GM12878 (cell line): ENCODE measurements around the gene CBFB. TPM values are rescaled to one million over a fixed set of nuclear protein-coding genes. Genes with fewer than 3 reads are reported as not detected.

Experiments used
- ATAC-seq: fragments of 200-7000 bp; cut with Tn5 transposase; 3 replicates; pipeline ENCODE4 v1.9.1; 2020; ENCODE audit warnings: mild to moderate bottlenecking, moderate library complexity
- BruUV-seq: library from RNA; stranded (reverse); fragments of 400-500 nt; replicated peaks from 2 replicates; lab custom pipeline; 2021; lab: Mats Ljungman, UMichigan
- CTCF ChIA-PET: fragments of 300-600 bp; sonication (Branson Sonifier 250); formaldehyde crosslinking; extraction: SDS; loops from one replicate; lab custom pipeline; 2021; ENCODE audit warnings: inconsistent platforms; lab: Yijun Ruan, JAX
- POLR2A ChIA-PET: fragments of 350-600 bp; formaldehyde crosslinking; extraction: SDS; loops from one replicate; lab custom pipeline; 2021; ENCODE audit warnings: inconsistent platforms; lab: Charles Lee
- RAD21 ChIA-PET: fragments of 300-600 bp; sonication (Branson Sonifier 250); formaldehyde crosslinking; loops from one replicate; lab custom pipeline; 2023; ENCODE audit warnings: antibody characterized with exemption; ENCODE audit not compliant: unreplicated experiment; lab: Charles Lee
- SMC1A ChIA-PET: fragments of 300-600 bp; sonication (Branson Sonifier 250); formaldehyde crosslinking; loops from one replicate; lab custom pipeline; 2023; ENCODE audit not compliant: unreplicated experiment, uncharacterized antibody; lab: Charles Lee
- DNase-seq: peaks from one replicate; pipeline ENCODE4 v3.0.0-alpha.2; 2011; ENCODE audit warnings: low read depth, low spot score
- FAIRE-seq: peaks from 3 replicates; lab custom pipeline; 2011; peaks lifted over from hg19 to GRCh38; lab: Jason Lieb, UNC
- H2AFZ ChIP-seq: 2 replicates; pipeline ENCODE4 v1.6.0; 2011; ENCODE audit warnings: low read depth, low read length, control low read depth; ENCODE audit not compliant: control insufficient read depth
- H3K27ac ChIP-seq: 2 replicates; pipeline ENCODE4 v1.5.1; 2011; ENCODE audit warnings: control low read depth; ENCODE audit not compliant: control insufficient read depth, insufficient read depth
- H3K27me3 ChIP-seq, 2 experiments: replicated peaks in 1 of 2; 2 replicates each; pipeline versions ENCODE4 v1.6.0 to v1.6.1; 2011; ENCODE audit warnings: low read length in 1 of 2; ENCODE audit not compliant: control insufficient read depth in 2 of 2, insufficient read depth in 2 of 2
- H3K36me3 ChIP-seq, 2 experiments: 2 replicates each; pipeline ENCODE4 v1.5.1; 2011; ENCODE audit warnings: low read length in 1 of 2; ENCODE audit not compliant: control insufficient read depth in 2 of 2, insufficient read depth in 2 of 2
- H3K4me1 ChIP-seq: 2 replicates; pipeline ENCODE4 v1.6.1; 2011; ENCODE audit warnings: mild to moderate bottlenecking, low read length, moderate library complexity, mixed read lengths; ENCODE audit not compliant: control insufficient read depth, insufficient read depth
- H3K4me2 ChIP-seq: 2 replicates; pipeline ENCODE4 v1.6.0; 2011; ENCODE audit warnings: control low read depth; ENCODE audit not compliant: control insufficient read depth, insufficient read depth
- H3K4me3 ChIP-seq: fragments of 200-600 bp; sonication (generic); 2 replicates; pipeline ENCODE4 v1.5.1; 2016
- H3K79me2 ChIP-seq: 2 replicates; pipeline ENCODE4 v1.6.0; 2011; ENCODE audit warnings: low read length; ENCODE audit not compliant: control insufficient read depth, insufficient read depth
- H3K9ac ChIP-seq: 2 replicates; pipeline ENCODE4 v1.8.0; 2011; ENCODE audit warnings: low read length, control low read depth, mixed read lengths; ENCODE audit not compliant: control insufficient read depth, insufficient read depth
- H3K9me3 ChIP-seq: replicated peaks from 3 replicates; pipeline ENCODE4 v1.5.1; 2011; ENCODE audit warnings: mild to moderate bottlenecking, low read length; ENCODE audit not compliant: control insufficient read depth, insufficient read depth
- H4K20me1 ChIP-seq: 2 replicates; pipeline ENCODE4 v1.6.0; 2011; ENCODE audit not compliant: control insufficient read depth, insufficient read depth
- ATF2 ChIP-seq: IDR thresholded peaks from 2 replicates; pipeline ENCODE4 v1.6.1; 2012; ENCODE audit warnings: low read length, inconsistent platforms
- BACH1 ChIP-seq: fragments of 450-650 bp; IDR thresholded peaks from 2 replicates; pipeline ENCODE4 v1.6.1; 2017; ENCODE audit warnings: mild to moderate bottlenecking, borderline replicate concordance
- CHD2 ChIP-seq: IDR thresholded peaks from 2 replicates; pipeline ENCODE4 v1.6.1; 2011; ENCODE audit warnings: low read depth, low read length, improper control_type of control experiment, borderline replicate concordance
- EGR1 ChIP-seq, 2 experiments: IDR thresholded peaks; 1 replicate in 1 of 2; 2 replicates in 1 of 2; pipeline ENCODE4 v1.6.1; 2011 to 2012; ENCODE audit warnings: low read depth in 2 of 2, low read length in 2 of 2, borderline replicate concordance in 1 of 2, mild to moderate bottlenecking in 1 of 2, moderate library complexity in 1 of 2
- FOS ChIP-seq: IDR thresholded peaks from 3 replicates; pipeline ENCODE4 v1.6.1; 2011; ENCODE audit warnings: borderline replicate concordance; ENCODE audit not compliant: insufficient read length; ENCODE audit errors: extremely low read depth
- FOXK2 ChIP-seq: fragments of 450-650 bp; IDR thresholded peaks from 2 replicates; pipeline ENCODE4 v1.6.1; 2017; ENCODE audit warnings: mild to moderate bottlenecking, moderate library complexity
- GABPA ChIP-seq: IDR thresholded peaks from 2 replicates; pipeline ENCODE4 v1.6.1; 2014; ENCODE audit warnings: antibody characterized with exemption, low read depth, mild to moderate bottlenecking, inconsistent platforms
- NFYA ChIP-seq: IDR thresholded peaks from 2 replicates; pipeline ENCODE4 v1.6.1; 2011; ENCODE audit warnings: low read depth, mild to moderate bottlenecking, low read length, improper control_type of control experiment, borderline replicate concordance
- RAD21 ChIP-seq: IDR thresholded peaks from 2 replicates; pipeline ENCODE4 v1.6.1; 2011; ENCODE audit warnings: mild to moderate bottlenecking, low read depth, low read length, moderate library complexity; ENCODE audit not compliant: insufficient read depth
- SMC3 ChIP-seq: IDR thresholded peaks from 2 replicates; pipeline ENCODE4 v1.6.1; 2011; ENCODE audit warnings: low read length, improper control_type of control experiment, borderline replicate concordance
- TAF1 ChIP-seq: IDR thresholded peaks from 2 replicates; pipeline ENCODE4 v1.6.1; 2011; ENCODE audit warnings: mild to moderate bottlenecking, low read depth, low read length, borderline replicate concordance
- TBL1XR1 ChIP-seq: IDR thresholded peaks from 2 replicates; pipeline ENCODE4 v1.6.1; 2012; ENCODE audit warnings: low read depth, low read length, improper control_type of control experiment
- YY1 ChIP-seq: IDR thresholded peaks from 2 replicates; pipeline ENCODE4 v1.6.1; 2011; ENCODE audit warnings: low read depth, mild to moderate bottlenecking, low read length
- ZNF24 ChIP-seq: fragments of 450-650 bp; IDR thresholded peaks from 2 replicates; pipeline ENCODE4 v1.6.1; 2017; ENCODE audit warnings: antibody characterized with exemption, mild to moderate bottlenecking
- WGBS: methylation state at CpG from one replicate; pipeline ENCODE4 v1.1.6; 2016; ENCODE audit warnings: low lambda C conversion rate; ENCODE audit not compliant: insufficient replicate concordance, insufficient coverage; ENCODE audit errors: missing lambda C conversion rate; 5-methylcytosine and 5-hydroxymethylcytosine counted together
- in situ Hi-C: fragments of 300-500 bp; cut with MboI; formaldehyde crosslinking; loops from 9 replicates; pipeline ENCODE4 v1.14.3; 2018; ENCODE audit warnings: mixed read lengths
- intact Hi-C: fragments of 100-400 bp; cut with micrococcal nuclease; formaldehyde crosslinking; loops from one replicate; pipeline ENCODE4 v1.14.2; 2022; ENCODE audit not compliant: unreplicated experiment
- polyA plus RNA-seq, 11 experiments: library from polyadenylated mRNA; depleted of rRNA in 4 of 11; unstranded in 6 of 11; stranded (reverse) in 5 of 11; fragments of >200 nt; fragmentation: Nextera tagmentation in 4 of 11; fragmentation: Illumina TruSeq in 1 of 11; extraction: Ambion mirVana in 4 of 11; extraction: Trizol in 1 of 11; gene quantifications; 1 replicate in 1 of 11; 2 replicates in 10 of 11; pipeline versions ENCODE4 v1.2.1 to v1.2.3, GENCODE V29; 2011 to 2016; ENCODE audit warnings: inconsistent platforms in 2 of 11, missing spikeins in 2 of 11, low read depth in 1 of 11
- total RNA-seq, 4 experiments: library from RNA; depleted of rRNA in 3 of 4; stranded (reverse); fragments of >200 nt in 3 of 4; fragmentation: Illumina TruSeq in 1 of 4; extraction: Trizol in 1 of 4; gene quantifications; 2 replicates each; pipeline versions ENCODE4 v1.2.1 to v1.2.3, GENCODE V29; 2013 to 2021
- TF ChIP-seq, protein P1 (sequence below): IDR thresholded peaks from 2 replicates; pipeline ENCODE4 v1.6.1; 2012; ENCODE audit warnings: improper control_type of control experiment, low read depth, low read length; ENCODE audit not compliant: insufficient replicate concordance

Gene CBFB
- total and polyA plus RNA-seq, 10 of the 15 experiments (the other 5 are each of a cell fraction or from before 2014, with no cell fraction given) = 25.3 to 83.8 (median 65.7) TPM

- TF ChIP-seq EGR1 (IDR thresholded peaks at IDR 0.05; ENCODE audit: borderline replicate concordance in 1 of 2, low read depth in 2 of 2, low read length in 2 of 2) = no peak
Measured at GRCh38 chr16:67017810-67018488, 11.0 kb upstream of the CBFB start (continued).

- H3K9ac ChIP-seq = no peak overlapping the region
- no peaks in the 10 kb centered on the region for H3K36me3 ChIP-seq
- ATAC-seq = no peak
- H3K27me3 ChIP-seq = no peaks in the 10 kb centered on the region; a peak in 2 of 4 replicates
- no peak overlapping the region for H2AFZ ChIP-seq
- intact Hi-C loops = loop anchor here (2.0 to 10.0 kb wide), 2 partner anchors 64 to 132 kb away; partner anchors contain the start of gene B3GNT9
- FAIRE-seq = no peak
- ChIA-PET CTCF (interaction anchor here (1.1 to 12.3 kb wide), 19 partner anchors 8 to 205 kb away, joined by 3 to 205 read pairs (median 16); partner anchors contain the start of genes B3GNT9, CBFB, FBXL8 and MATCAP1), RAD21 (interaction anchor here (0.8 to 4.8 kb wide), 12 partner anchors 9 to 151 kb away, joined by 3 to 85 read pairs (median 11); partner anchors contain the start of genes CBFB, FBXL8, NOL3 and TRADD), POLR2A (interaction anchor here (0.6 to 2.1 kb wide), 4 partner anchors 9 to 151 kb away, joined by 3 to 15 read pairs (median 6); partner anchors contain the start of genes CBFB and NOL3), SMC1A (interaction anchor here (0.9 to 4.4 kb wide), 11 partner anchors 9 to 228 kb away, joined by 3 to 57 read pairs (median 7); partner anchors contain the start of genes CBFB and FHOD1)
- in situ Hi-C loops = loop anchor here (5.0 kb wide), 2 partner anchors 83 to 133 kb away; partner anchors contain the start of gene B3GNT9
- DNase-seq = no peak
- H3K27ac ChIP-seq = no peak overlapping the region
- no peak overlapping the region for H3K4me3 ChIP-seq
- H4K20me1 ChIP-seq = no peaks in the 10 kb centered on the region
- no TSS peak for BruUV-seq
- H3K4me2 ChIP-seq = no peak overlapping the region
- H3K9me3 ChIP-seq = no peaks in the 10 kb centered on the region
- no peaks in the 10 kb centered on the region for H3K79me2 ChIP-seq
- peaks cover 5% of the 10 kb centered on the region; the same call in 1 of the 2 replicates for H3K4me1 ChIP-seq
- 70% methylated on average over 8 of the region's 8 CpGs for WGBS
- TF ChIP-seq YY1 = no peak
- TF ChIP-seq GABPA = no peak
- TF ChIP-seq TAF1 = no peak
- no peak for TF ChIP-seq FOXK2
- TF ChIP-seq ATF2 = no peak
- TF ChIP-seq ZNF24 = no peak
- no peak for TF ChIP-seq FOS
- TF ChIP-seq NFYA = no peak
- TF ChIP-seq CHD2 = no peak
- no peak for TF ChIP-seq EGR1 (IDR thresholded peaks at IDR 0.05; ENCODE audit: borderline replicate concordance in 1 of 2, low read depth in 2 of 2, low read length in 2 of 2)
- no peak for TF ChIP-seq SMC3
- TF ChIP-seq TBL1XR1 = no peak
- TF ChIP-seq, protein P1, sequence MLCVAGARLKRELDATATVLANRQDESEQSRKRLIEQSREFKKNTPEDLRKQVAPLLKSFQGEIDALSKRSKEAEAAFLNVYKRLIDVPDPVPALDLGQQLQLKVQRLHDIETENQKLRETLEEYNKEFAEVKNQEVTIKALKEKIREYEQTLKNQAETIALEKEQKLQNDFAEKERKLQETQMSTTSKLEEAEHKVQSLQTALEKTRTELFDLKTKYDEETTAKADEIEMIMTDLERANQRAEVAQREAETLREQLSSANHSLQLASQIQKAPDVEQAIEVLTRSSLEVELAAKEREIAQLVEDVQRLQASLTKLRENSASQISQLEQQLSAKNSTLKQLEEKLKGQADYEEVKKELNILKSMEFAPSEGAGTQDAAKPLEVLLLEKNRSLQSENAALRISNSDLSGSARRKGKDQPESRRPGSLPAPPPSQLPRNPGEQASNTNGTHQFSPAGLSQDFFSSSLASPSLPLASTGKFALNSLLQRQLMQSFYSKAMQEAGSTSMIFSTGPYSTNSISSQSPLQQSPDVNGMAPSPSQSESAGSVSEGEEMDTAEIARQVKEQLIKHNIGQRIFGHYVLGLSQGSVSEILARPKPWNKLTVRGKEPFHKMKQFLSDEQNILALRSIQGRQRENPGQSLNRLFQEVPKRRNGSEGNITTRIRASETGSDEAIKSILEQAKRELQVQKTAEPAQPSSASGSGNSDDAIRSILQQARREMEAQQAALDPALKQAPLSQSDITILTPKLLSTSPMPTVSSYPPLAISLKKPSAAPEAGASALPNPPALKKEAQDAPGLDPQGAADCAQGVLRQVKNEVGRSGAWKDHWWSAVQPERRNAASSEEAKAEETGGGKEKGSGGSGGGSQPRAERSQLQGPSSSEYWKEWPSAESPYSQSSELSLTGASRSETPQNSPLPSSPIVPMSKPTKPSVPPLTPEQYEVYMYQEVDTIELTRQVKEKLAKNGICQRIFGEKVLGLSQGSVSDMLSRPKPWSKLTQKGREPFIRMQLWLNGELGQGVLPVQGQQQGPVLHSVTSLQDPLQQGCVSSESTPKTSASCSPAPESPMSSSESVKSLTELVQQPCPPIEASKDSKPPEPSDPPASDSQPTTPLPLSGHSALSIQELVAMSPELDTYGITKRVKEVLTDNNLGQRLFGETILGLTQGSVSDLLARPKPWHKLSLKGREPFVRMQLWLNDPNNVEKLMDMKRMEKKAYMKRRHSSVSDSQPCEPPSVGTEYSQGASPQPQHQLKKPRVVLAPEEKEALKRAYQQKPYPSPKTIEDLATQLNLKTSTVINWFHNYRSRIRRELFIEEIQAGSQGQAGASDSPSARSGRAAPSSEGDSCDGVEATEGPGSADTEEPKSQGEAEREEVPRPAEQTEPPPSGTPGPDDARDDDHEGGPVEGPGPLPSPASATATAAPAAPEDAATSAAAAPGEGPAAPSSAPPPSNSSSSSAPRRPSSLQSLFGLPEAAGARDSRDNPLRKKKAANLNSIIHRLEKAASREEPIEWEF = no peak
- no peak for TF ChIP-seq RAD21
- no peak for TF ChIP-seq BACH1
Measured at GRCh38 chr16:67019171-67019570, 9.8 kb upstream of the CBFB start.
